ENCODE results near the gene CHID1.

Gene CHID1

DNA sequence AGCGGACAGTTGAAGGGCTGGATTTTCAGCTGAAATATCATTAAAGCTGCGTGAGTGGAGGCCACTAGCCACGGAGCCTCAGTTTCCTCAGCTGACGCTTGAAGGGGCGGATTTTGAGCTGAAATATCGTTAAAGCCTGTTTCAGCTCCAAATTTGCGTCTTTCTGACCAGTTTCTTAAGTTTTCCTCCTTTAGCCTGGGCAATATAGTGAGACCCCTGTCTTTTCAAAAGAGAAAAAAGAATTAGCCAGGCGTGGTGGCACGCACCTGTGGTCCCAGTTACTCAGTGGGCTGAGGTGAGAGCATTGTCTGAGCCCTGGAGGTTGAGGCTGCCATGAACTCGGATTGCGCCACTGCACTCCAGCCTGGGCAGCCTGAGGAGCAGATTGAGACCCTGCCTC lies 18.8 kb upstream of the CHID1 start:
- TF ChIP-seq HDGF (IDR thresholded peaks at IDR 0.05; ENCODE audit: borderline replicate concordance) (no peak), L3MBTL2 (conservative IDR thresholded peaks at IDR 0.05) (no peak), FOXM1 (IDR thresholded peaks at IDR 0.05; ENCODE audit: borderline replicate concordance) (no peak), FOXK2 (IDR thresholded peaks at IDR 0.05) (no peak), ZNF384 (IDR thresholded peaks at IDR 0.05) (no peak), NFRKB (IDR thresholded peaks at IDR 0.05) (no peak), TARDBP (IDR thresholded peaks at IDR 0.05) (no peak), FOXA1 (IDR thresholded peaks at IDR 0.05) (no peak), ELF4 (IDR thresholded peaks at IDR 0.05) (no peak), BHLHE40 (IDR thresholded peaks at IDR 0.05; ENCODE audit: borderline replicate concordance) (no peak), ARNT (IDR thresholded peaks at IDR 0.05) (no peak)
- CTCF ChIA-PET = interaction anchor here (0.6 kb wide), 1 partner anchor 15 kb away, joined by 8 read pairs; no protein-coding TSS in a partner anchor
- POLR2A ChIA-PET = interaction anchor here (2.8 kb wide), 1 partner anchor 18 kb away, joined by 9 read pairs; the partner anchor contains the start of gene CHID1
- DNase-seq (ENCODE audit: extremely low spot score) = no peak

DNA sequence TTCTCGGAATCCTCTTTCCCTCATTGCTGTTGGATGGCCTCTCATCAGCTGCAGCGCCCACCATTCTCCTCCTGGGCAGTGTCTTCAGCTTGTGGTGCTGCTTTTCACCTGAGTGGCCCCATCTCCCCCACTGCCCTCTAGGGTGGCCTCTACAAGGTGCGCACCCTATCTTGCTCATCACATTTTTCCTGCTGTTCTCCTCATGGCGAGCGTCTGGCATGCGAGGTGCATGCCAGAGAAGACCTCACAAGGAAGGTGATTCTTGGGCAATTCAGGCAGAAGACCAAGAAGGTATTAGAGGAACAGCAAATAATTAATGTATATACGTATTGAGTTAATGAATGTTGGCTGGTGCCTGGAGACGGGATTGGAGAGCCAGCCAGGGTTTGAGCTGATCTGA lies 18.2 kb upstream of the CHID1 start:
- no peak for DNase-seq (ENCODE audit: extremely low spot score)
- ChIA-PET POLR2A (interaction anchor here (1.0 to 2.8 kb wide), 2 partner anchors 14 to 18 kb away, joined by 3 to 9 read pairs; partner anchors contain the start of gene CHID1), CTCF (no interaction called here)
- TF ChIP-seq SUZ12 (IDR thresholded peaks at IDR 0.05) (no peak), ARNT (IDR thresholded peaks at IDR 0.05) (no peak), FOXM1 (IDR thresholded peaks at IDR 0.05; ENCODE audit: borderline replicate concordance) (no peak), L3MBTL2 (conservative IDR thresholded peaks at IDR 0.05) (no peak), LEF1 (IDR thresholded peaks at IDR 0.05; ENCODE audit: borderline replicate concordance) (no peak), HDGF (IDR thresholded peaks at IDR 0.05; ENCODE audit: borderline replicate concordance) (no peak), ELF4 (IDR thresholded peaks at IDR 0.05) (no peak), SP1 (IDR thresholded peaks at IDR 0.05) (no peak)

DNA sequence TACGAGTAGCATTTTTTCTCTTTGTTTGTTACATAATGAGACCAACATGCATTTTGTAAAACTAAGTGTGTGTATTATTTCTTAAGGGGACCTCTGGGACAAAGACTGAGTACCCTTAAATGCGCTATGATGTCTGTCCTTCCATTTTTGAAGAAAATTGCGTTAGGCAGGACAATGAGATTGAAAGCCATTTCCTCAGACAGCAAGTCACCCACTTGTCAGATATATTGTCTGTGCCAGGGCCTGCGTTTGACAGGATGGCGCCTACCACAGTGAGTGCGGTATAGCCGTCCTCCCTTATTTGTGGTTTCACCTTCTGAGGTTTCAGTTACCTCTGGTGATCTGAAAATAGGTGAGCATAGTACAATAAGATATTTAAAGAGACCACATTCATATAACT lies 17.3 kb upstream of the CHID1 start:
- TF ChIP-seq, protein P1, sequence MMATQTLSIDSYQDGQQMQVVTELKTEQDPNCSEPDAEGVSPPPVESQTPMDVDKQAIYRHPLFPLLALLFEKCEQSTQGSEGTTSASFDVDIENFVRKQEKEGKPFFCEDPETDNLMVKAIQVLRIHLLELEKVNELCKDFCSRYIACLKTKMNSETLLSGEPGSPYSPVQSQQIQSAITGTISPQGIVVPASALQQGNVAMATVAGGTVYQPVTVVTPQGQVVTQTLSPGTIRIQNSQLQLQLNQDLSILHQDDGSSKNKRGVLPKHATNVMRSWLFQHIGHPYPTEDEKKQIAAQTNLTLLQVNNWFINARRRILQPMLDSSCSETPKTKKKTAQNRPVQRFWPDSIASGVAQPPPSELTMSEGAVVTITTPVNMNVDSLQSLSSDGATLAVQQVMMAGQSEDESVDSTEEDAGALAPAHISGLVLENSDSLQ (IDR thresholded peaks at IDR 0.05) = no peak
- ChIA-PET CTCF (no interaction called here), POLR2A (interaction anchor here (2.8 kb wide), 1 partner anchor 17 kb away, joined by 9 read pairs; the partner anchor contains the start of gene CHID1)
- DNase-seq (ENCODE audit: extremely low spot score) = no peak

DNA sequence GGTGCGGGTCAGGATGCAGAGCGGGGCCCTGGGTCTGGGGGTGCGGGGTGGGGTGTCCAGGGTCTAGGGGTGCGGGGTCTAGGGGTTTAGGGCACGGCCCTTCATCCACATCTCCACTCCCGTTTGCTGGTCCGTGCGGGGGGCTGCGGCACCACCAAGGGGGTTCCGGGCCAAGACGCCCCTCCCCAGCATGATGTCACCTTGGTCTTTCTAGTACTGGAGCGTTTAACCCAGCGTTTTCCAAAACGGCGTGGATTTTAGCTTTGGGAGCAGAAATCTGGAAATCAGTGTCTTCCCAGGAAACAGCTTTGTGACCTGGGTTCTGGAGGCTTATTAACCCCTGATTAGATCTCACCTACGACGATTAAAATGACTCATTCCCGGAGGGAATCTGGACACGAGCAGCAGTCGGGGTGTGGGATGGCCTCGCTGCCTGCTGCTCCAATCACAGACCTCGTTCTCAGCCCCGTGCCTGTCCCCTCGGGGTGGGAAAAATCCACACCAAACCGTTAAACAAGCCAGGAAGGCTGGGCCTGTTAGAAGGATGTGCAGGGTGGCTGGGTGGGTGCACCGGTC lies 15.8 kb upstream of the CHID1 start:
- ChIA-PET CTCF (no interaction called here), POLR2A (no interaction called here)

DNA sequence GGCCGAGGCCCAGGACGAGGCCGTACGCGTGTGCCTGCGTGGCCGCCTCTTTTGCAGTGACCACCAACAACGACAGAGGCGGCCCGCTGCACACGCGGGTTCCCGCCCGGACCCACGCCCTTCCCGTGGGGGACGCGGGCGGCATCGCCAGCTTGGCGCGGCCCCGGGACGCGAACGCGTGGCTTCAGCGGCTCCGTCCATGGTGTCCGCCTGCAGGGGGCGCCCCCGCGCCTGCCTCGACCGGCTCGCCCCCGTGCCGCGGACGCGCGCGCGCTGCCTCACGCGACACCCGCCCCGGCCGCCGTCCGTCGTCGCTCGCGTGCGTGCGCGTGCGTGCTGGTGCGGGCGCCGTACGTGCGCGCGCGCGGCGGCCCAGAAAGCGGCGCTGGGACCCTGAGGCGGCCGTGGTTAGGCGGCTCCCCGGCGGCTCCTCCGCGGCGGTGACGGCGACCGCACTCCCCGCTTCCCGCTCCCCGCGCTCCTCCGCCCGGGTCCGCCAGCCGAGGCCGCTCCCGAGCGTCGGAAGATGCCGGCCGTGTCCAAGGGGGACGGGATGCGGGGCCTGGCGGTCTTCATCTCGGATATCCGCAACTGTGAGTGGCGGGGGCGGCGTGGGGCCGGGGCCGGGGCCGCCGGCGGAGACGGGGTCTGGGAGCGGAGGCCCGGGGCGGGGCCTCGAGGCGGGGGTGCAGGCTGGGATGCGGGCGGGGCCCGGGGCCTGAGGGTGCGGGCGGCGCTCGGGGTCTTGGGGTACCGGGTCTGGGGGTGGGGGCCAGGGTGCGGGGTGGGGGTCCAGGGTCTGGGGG lies 15.1 kb upstream of the CHID1 start, which contains the start of gene AP2A2:
TSS of gene AP2A2 (plus strand) at position 375 of the 806 bp plus-strand sequence. CDS start at position 527, 152 bp downstream.
- ChIA-PET POLR2A (interaction anchor here (1.0 to 1.8 kb wide), 3 partner anchors 10 to 15 kb away, joined by 4 to 6 read pairs (median 5); partner anchors contain the start of gene CHID1), CTCF (no interaction called here)
- peak; percentile 97 for DNase-seq (ENCODE audit: extremely low spot score)
- TF ChIP-seq LEF1 (IDR thresholded peaks at IDR 0.05; ENCODE audit: borderline replicate concordance) (peak; percentile 28; the same call in 1 of the 2 replicates), HDGF (IDR thresholded peaks at IDR 0.05; ENCODE audit: borderline replicate concordance) (no peak), SUZ12 (IDR thresholded peaks at IDR 0.05) (no peak), ELF4 (IDR thresholded peaks at IDR 0.05) (no peak), FOXA1 (IDR thresholded peaks at IDR 0.05) (no peak), TARDBP (IDR thresholded peaks at IDR 0.05) (no peak), FOXK2 (IDR thresholded peaks at IDR 0.05) (no peak), CTBP1 (IDR thresholded peaks at IDR 0.05; ENCODE audit: borderline replicate concordance) (no peak), SP1 (IDR thresholded peaks at IDR 0.05) (no peak), NFRKB (IDR thresholded peaks at IDR 0.05) (no peak), L3MBTL2 (conservative IDR thresholded peaks at IDR 0.05) (no peak), ZNF384 (IDR thresholded peaks at IDR 0.05) (no peak), FOXM1 (IDR thresholded peaks at IDR 0.05; ENCODE audit: borderline replicate concordance) (peak; percentile 68), BHLHE40 (IDR thresholded peaks at IDR 0.05; ENCODE audit: borderline replicate concordance) (no peak), ARNT (IDR thresholded peaks at IDR 0.05) (peak; percentile 69)
- TF ChIP-seq, protein P1 (IDR thresholded peaks at IDR 0.05) = no peak

More for the DNA sequence above, 15.8 kb upstream of the CHID1 start:
- TF ChIP-seq L3MBTL2 (conservative IDR thresholded peaks at IDR 0.05) (0 out of 2 replicates have a peak, but pooled peaks have one; percentile 15), SP1 (IDR thresholded peaks at IDR 0.05) (no peak)
- DNase-seq (ENCODE audit: extremely low spot score) = peak; percentile 57

DNA sequence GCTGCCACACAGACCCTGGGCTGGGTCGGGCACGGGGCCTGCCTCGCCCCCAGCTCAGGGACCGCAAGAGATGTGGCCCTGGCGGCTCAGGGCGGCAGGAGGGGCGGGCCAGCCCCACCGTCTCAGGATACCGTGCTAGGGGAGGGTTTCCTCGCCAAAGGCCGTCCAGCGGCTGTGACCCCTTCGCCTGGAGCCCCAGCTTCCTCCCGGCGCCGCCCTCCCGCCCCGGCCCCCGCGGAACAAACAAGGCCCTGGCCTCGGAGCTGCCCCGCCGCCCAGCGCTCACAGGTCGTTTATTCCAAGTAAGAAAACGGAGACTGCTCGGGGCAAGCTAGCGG lies 14.5 kb upstream of the CHID1 start:
- no peak for DNase-seq (ENCODE audit: extremely low spot score)
- CTCF ChIA-PET = no interaction called here
- TF ChIP-seq BHLHE40 (IDR thresholded peaks at IDR 0.05; ENCODE audit: borderline replicate concordance) (no peak), NFRKB (IDR thresholded peaks at IDR 0.05) (no peak), CTBP1 (IDR thresholded peaks at IDR 0.05; ENCODE audit: borderline replicate concordance) (no peak), SUZ12 (IDR thresholded peaks at IDR 0.05) (no peak), FOXM1 (IDR thresholded peaks at IDR 0.05; ENCODE audit: borderline replicate concordance) (no peak), LEF1 (IDR thresholded peaks at IDR 0.05; ENCODE audit: borderline replicate concordance) (no peak), ARNT (IDR thresholded peaks at IDR 0.05) (no peak), ZNF384 (IDR thresholded peaks at IDR 0.05) (no peak), TARDBP (IDR thresholded peaks at IDR 0.05) (no peak), L3MBTL2 (conservative IDR thresholded peaks at IDR 0.05) (no peak), FOXA1 (IDR thresholded peaks at IDR 0.05) (no peak), ELF4 (IDR thresholded peaks at IDR 0.05) (no peak), FOXK2 (IDR thresholded peaks at IDR 0.05) (no peak), HDGF (IDR thresholded peaks at IDR 0.05; ENCODE audit: borderline replicate concordance) (no peak), SP1 (IDR thresholded peaks at IDR 0.05) (no peak)
- TF ChIP-seq, protein P1 (IDR thresholded peaks at IDR 0.05) = no peak
- POLR2A ChIA-PET = interaction anchor here (1.0 to 1.8 kb wide), 3 partner anchors 9 to 14 kb away, joined by 4 to 6 read pairs (median 5); partner anchors contain the start of gene CHID1

Measured in HEK293T (cell line).